ENCODE measurements around the gene CD200R1L.

The CD200R1L gene

GRCh38 chr3:112786881-112787579 is 59.6 kb downstream of the CD200R1L start:
- DNase-seq (ENCODE audit: low read depth): peak; percentile 6

GRCh38 chr3:112786002-112786590 is 60.6 kb downstream of the CD200R1L start:
- DNase-seq (ENCODE audit: low read depth): no peak

- no peak for DNase-seq (ENCODE audit: low read depth)
Observed at GRCh38 chr3:112785321-112786001, 61.2 kb downstream of the CD200R1L start.

DNA sequence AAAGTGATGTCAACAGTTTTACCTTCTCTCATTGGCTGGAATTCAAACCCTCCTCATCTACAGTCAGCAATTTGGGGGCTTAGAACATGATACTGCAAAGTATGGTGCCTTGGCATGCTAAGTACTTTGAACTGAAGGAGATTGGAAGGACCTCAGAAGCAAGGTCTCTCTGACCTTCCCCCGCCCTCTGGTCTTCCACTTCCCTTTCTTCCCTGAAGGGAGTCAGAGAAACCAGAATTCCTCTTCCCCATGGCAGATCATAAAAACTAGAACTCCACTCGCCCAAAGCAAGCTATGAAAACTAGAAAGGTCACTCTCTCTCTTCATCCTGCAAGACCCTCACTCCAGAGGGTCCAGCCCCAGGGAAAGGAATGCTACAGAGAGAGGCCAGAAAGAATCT is 64.2 kb downstream of the CD200R1L start:
- DNase-seq (ENCODE audit: low read depth): no peak

DNA sequence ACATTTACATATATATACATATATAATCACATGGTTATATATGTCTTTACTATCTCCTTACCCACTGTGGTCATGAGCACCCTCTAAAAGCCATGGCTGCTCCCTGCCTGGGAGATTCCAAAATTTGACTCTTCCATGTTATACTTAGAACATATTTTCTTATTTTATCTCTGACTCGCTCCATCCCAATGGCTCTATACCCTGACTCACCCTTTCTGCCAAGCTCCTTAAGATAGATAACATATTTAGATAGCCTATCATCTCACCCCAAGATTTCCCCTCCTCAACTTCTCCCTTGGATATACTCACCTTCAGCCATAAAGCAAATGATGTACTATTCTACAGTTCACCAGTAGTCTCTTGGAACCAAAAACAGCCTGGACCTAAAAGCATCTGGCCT is 65.1 kb downstream of the CD200R1L start:
- DNase-seq (ENCODE audit: low read depth): no peak

- no peak for DNase-seq (ENCODE audit: low read depth)
Observed at GRCh38 chr3:112779558-112780480, 66.8 kb downstream of the CD200R1L start.

DNA sequence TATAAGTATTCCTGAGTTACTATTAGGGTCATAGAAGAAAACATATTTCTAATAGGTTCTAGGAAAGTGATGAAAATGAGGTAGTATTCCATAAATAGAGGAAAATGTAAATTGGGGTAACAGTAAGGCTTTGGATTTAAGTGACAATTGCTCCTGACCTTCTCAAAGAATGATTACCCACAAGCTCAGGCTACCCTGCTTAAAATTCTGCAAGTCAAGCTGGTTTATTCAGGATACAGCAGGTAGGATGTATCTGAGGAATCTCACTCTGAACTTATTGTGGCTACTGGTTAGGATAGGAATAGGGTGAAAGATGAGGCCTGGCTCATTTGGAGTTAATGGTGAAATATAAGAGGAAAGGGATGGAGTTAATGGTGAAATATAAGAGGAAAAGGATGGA is 67.7 kb downstream of the CD200R1L start:
- no peak for DNase-seq (ENCODE audit: low read depth)

DNA sequence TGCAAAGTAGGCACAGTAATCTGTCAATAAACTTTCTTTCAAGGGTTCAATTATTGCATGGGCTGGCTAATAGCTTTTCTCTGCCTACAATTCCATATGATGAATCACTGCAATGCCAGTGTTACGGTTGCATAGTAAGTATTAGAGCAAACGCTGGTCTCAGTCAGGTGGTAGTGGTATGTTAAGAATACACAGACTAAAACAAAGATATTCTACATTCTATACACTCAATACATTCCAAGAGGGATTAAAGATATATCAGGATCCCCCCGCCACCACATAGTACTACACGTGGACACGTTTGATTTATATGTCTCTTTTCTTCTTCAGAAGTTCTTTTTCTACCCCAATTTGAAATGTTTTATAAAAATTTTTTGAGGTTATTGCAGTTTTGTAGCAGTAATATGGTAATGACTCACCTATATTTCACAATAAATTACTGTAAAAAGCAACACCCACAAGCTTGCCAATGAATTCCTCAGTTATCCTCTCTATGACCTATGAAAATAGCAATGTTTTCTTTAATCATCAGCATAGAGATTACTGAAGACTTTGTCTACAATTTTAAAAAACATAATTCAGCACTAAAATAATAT is 68.2 kb downstream of the CD200R1L start:
- DNase-seq (ENCODE audit: low read depth): peak; percentile 79

DNA sequence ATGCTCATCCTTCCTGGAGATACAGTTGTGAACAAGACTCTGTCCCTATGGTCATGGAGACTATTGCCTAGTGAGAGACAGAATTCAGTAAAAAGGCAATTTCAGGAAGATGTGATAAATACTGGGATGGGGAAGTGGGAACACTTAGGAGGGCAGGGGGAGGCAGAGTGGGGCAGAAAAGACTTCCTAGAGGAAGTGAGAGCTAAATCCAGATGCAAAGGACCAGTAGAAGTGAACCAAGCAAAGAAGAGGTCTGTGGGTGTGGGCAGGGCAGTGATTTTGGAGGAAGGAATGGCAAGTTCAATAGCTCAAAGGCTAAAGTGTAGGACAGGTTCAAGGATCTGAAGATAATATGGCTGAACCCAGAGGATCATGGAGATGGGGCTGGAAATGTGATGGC is 68.9 kb downstream of the CD200R1L start:
- DNase-seq (ENCODE audit: low read depth): no peak

DNA sequence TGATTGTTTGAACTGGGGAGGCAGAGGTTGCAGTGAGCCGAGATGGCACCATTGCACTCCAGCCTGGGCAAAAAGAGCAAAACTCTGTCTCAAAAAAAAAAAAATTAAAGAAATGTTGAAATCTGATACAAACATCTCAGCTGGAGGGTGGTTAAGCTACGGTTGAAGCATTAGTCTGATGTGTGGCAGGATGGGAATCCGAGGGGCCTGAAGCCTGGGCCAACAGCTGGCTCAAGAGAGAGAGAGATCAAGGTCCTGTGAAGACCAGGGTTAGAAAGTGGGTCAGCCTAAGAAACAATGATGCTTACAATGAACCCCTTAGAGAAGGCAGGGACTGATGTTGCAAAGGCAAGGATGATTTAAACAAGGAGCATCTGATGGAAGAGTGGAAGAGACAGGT is 69.8 kb downstream of the CD200R1L start:
- peak; percentile 35 for DNase-seq (ENCODE audit: low read depth)

DNA sequence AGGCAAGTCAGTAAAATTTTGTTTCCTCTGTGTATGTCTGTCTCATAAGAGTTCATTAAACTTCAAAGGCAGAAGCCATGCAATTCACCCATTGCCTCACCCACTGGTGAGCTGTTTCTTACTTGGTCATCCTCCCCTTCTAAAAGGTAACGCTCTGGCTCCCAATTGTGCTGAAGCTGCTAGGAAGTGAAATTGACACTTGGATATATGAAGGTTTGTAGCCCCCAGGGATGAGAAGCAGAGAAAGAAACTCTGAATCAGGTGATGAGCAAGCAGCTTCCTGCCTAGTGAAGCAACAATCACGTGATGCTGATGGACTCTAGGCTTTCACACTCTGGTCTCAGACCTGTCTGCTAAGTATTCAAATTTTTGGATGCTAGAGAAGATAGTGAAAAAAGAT is 70.7 kb downstream of the CD200R1L start:
- peak; percentile 14 for DNase-seq (ENCODE audit: low read depth)

- peak; percentile 76 for DNase-seq (ENCODE audit: low read depth)
Observed at GRCh38 chr3:112775011-112775742, 71.5 kb downstream of the CD200R1L start.

GRCh38 chr3:112774293-112774926 is 72.3 kb downstream of the CD200R1L start:
- DNase-seq (ENCODE audit: low read depth): no peak

DNA sequence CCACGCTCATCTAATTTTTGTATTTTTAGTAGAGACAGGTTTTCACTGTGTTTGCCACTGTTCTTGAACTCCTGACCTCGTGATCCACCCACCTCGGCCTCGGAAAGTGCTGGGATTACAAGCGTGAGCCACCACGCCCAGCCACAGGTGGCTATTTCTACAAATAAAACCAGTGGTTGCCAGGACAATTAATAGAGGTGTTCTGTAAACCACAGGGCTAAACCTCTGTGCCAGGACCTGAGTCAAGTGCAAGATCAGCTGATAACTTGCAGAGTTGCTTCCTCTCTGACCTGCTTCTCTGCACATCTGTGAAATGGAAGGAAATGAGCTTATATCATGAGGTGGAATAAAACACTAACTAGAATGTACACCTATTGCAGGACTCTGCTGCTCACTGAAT is 72.8 kb downstream of the CD200R1L start:
- DNase-seq (ENCODE audit: low read depth): no peak

- DNase-seq (ENCODE audit: low read depth): no peak
Observed at GRCh38 chr3:112770951-112771350, 75.7 kb downstream of the CD200R1L start.

DNA sequence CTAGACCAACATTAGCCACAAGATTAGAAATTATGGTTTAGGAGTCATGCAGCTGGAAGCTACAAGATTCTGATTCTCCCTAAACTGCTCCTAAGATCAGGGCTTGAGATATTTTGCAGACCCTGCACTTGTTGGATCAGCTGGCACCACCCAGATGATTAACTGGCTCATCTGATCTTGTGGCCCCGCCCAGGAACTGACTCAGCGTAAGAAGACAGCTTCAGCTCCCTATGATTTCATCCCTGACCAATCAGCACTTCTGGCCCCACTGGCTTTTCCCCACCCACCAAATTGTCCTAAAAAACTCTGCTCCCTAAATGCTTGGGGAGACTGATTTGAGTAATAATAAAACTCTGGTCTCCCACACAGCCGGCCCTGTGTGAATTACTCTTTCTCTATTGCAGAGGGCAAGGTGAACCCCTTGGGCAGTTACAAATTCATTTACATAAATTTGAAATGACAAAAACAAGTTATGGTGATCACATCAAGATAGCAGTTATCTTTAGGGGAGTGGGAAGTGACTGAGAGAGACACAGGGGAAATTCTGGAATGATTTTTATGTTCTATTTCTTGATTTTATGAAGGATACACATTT is 76.5 kb downstream of the CD200R1L start:
- peak; percentile 41 for DNase-seq (ENCODE audit: low read depth)

- no peak for DNase-seq (ENCODE audit: low read depth)
Observed at GRCh38 chr3:112769286-112769978, 77.2 kb downstream of the CD200R1L start.

- no peak for DNase-seq (ENCODE audit: low read depth)
Observed at GRCh38 chr3:112767777-112768176, 78.9 kb downstream of the CD200R1L start.

DNA sequence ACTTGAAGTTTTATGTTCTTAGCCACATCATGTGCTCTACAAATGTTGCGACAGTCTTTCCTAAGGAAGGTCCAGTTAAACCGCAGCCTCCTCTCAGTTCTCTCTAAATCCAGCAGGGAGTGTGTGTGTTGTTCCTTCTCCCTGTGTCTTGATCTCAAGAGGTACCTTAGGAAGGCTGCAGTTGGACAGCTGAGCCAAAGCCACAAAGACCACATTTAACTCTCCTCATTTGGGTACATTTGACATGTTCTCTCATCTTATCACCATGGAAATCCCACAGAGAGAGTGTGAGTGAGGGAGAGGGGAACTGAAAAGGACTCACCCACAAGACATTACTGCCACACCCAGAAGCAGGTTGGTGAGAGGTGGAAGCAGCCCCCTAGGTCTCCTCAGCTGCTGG is 79.5 kb downstream of the CD200R1L start:
- peak; percentile 42 for DNase-seq (ENCODE audit: low read depth)

Measured in fibroblast of gingiva (primary cell).